Esophagus muscularis mucosa (tissue), 4 donors: Measurements from ENCODE around the gene PLEKHG3.

Experiments used
- CTCF ChIP-seq, 3 experiments: fragments of 200-600 bp in 2 of 3; fragments of 450-650 bp in 1 of 3; sonication (generic) in 2 of 3; IDR thresholded peaks; one replicate each; pipeline ENCODE4 v1.5.1; 2017 to 2019; ENCODE audit warnings: antibody characterized with exemption in 3 of 3, mild to moderate bottlenecking in 2 of 3, moderate library complexity in 1 of 3
- EP300 ChIP-seq: sonication (generic); formaldehyde crosslinking; IDR thresholded peaks from one replicate; pipeline ENCODE4 v1.6.1; 2017; ENCODE audit warnings: antibody characterized with exemption
- POLR2A ChIP-seq: fragments of 450-650 bp; IDR thresholded peaks from one replicate; pipeline ENCODE4 v1.6.1; 2017; ENCODE audit warnings: antibody characterized with exemption, moderate library complexity, mild to moderate bottlenecking, low read depth
- POLR2AphosphoS5 ChIP-seq, 2 donors: sonication (generic); formaldehyde crosslinking; IDR thresholded peaks; one replicate each; pipeline ENCODE4 v1.6.1; 2017; ENCODE audit warnings: antibody characterized with exemption in 2 of 2

GRCh38 chr14:64722842-64723447 is 18.7 kb downstream of the PLEKHG3 start:
- no peak for TF ChIP-seq POLR2A
- TF ChIP-seq CTCF (IDR thresholded peaks at IDR 0.05): no peak
- TF ChIP-seq EP300: no peak
- TF ChIP-seq POLR2AphosphoS5 (IDR thresholded peaks at IDR 0.05): no peak
